Activated CD4-positive, alpha-beta memory T cell treated with anti-CD3 and anti-CD28 coated beads, Interleukin-2, amount 10 ng/mL, durations not matched to agents 7 days and 5 days (primary cell): ENCODE measurements around the gene OR5B3. TPM values are rescaled to one million over a fixed set of nuclear protein-coding genes. Genes with fewer than 3 reads are reported as not detected.
"Not testable (repeated sequence)": the region's sequence is repeated elsewhere in the genome, so short reads cannot be mapped to it uniquely, and the experiment has no call there.

ENCODE experiments used
- CTCF ChIA-PET: fragments of 350-600 bp; sonication (Branson Sonifier 250); formaldehyde crosslinking; loops from one replicate; lab custom pipeline; 2021; ENCODE audit warnings: antibody characterized with exemption, inconsistent platforms; lab: Charles Lee
- POLR2A ChIA-PET: fragments of 350-600 bp; sonication (Branson Sonifier 250); formaldehyde crosslinking; loops from one replicate; lab custom pipeline; 2021; ENCODE audit warnings: antibody characterized with exemption; lab: Charles Lee
- DNase-seq: peaks from one replicate; pipeline ENCODE4 v3.0.0-alpha.2; 2020
- H3K27ac Mint-ChIP-seq: one replicate; pipeline ENCODE4 v1.8.0; 2021; ENCODE audit warnings: mild to moderate bottlenecking, mixed read lengths
- H3K27me3 Mint-ChIP-seq: one replicate; pipeline ENCODE4 v1.8.0; 2021; ENCODE audit warnings: mixed read lengths
- H3K36me3 Mint-ChIP-seq: one replicate; pipeline ENCODE4 v1.8.0; 2021; ENCODE audit warnings: low read depth, mixed read lengths
- H3K4me1 Mint-ChIP-seq: one replicate; pipeline ENCODE4 v1.8.0; 2021; ENCODE audit warnings: mixed read lengths
- H3K4me3 Mint-ChIP-seq: one replicate; pipeline ENCODE4 v1.8.0; 2021; ENCODE audit warnings: mild to moderate bottlenecking, mixed read lengths
- H3K9me3 Mint-ChIP-seq: one replicate; pipeline ENCODE4 v1.8.0; 2021; ENCODE audit warnings: mixed read lengths
- total RNA-seq, 2 experiments: library from RNA; stranded (reverse); gene quantifications; one replicate each; pipeline ENCODE4 v1.2.3, GENCODE V29; 2021

The OR5B3 gene
- not detected for total RNA-seq

DNA sequence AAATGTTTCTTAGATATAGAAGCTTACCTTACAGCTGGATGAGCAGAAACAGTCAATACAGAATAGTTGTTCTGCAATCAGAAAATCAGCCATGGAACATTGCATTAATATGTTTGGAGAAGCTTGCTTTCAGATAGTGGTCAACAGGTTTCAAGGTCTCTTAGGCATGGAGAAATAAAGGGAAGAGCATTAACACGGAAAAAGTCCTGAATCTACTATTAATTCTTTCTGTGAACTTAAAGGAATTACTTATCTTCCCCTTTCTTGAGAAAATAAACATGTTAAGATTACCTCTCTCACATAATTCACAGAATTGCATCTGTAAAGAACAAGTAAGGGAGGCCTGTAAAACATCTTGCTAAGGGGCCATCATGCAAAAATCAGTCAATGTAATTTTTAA, at the start of gene OR5B3:
Gene OR5B3, minus strand, starts transcription at position 101 of the 400 bp plus-strand sequence. CDS start 3,465 bp downstream, outside the sequence.
- Mint-ChIP-seq H3K27ac (no peak within 1 kb of the TSS), H3K4me1 (no peaks in the 10 kb centered on the region), H3K4me3 (no peak within 1 kb of the TSS), H3K36me3 (no peaks in the 10 kb centered on the region), H3K27me3 (no peaks in the 10 kb centered on the region), H3K9me3 (peaks cover 13% of the 10 kb centered on the region)
- POLR2A ChIA-PET, result no interaction called here
- no peak for DNase-seq
- CTCF ChIA-PET, result no interaction called here

DNA sequence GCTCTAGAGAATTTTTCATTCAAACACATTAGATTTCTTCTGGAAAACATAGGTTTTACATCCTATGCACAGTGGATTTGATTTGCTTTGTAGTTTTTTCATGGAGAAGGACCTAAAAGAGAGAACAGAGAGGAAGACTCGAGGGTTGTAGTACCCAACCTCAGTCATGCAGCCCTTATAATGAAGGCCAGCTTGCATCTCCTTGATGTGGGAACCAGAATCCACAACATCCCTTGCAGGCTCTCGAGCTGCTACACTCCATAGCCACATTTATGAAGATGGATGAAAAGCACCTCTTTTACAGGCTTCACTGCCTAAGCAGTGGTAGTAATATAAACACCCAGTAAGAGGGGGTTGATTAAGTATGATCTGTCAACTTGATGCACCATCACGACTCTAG, 44.9 kb upstream of the OR5B3 start:
- no peak for DNase-seq
- Mint-ChIP-seq H3K27ac (no peak overlapping the region), H3K36me3 (no peaks in the 10 kb centered on the region), H3K27me3 (no peaks in the 10 kb centered on the region), H3K4me1 (no peaks in the 10 kb centered on the region), H3K4me3 (no peak overlapping the region), H3K9me3 (no peaks in the 10 kb centered on the region)
- ChIA-PET CTCF (no interaction called here), POLR2A (no interaction called here)

DNA sequence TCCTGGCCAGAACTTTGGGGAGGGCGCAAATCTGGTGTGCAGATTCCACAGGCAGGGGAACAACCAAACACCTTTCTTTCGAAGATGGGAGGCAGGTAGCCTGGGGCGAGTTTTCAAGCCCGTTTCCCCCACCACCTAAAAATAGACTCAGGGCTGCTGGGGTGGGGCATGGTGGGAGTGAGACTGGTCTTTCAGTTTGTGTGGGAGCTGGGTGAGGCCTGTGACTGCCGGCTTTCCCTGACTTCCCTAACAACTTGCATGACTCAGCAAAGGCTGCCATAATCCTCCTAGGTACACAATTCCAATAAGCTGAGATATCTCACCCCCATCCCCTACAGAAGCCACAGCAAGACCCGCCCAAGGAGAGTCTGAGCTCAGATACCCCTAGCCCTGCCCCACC, 39.6 kb upstream of the OR5B3 start:
- ChIA-PET POLR2A (no interaction called here), CTCF (no interaction called here)
- Mint-ChIP-seq H3K36me3 (no peaks in the 10 kb centered on the region), H3K4me1 (no peaks in the 10 kb centered on the region), H3K9me3 (no peaks in the 10 kb centered on the region), H3K27me3 (no peaks in the 10 kb centered on the region), H3K27ac (no peak overlapping the region), H3K4me3 (no peak overlapping the region)
- no peak for DNase-seq

DNA sequence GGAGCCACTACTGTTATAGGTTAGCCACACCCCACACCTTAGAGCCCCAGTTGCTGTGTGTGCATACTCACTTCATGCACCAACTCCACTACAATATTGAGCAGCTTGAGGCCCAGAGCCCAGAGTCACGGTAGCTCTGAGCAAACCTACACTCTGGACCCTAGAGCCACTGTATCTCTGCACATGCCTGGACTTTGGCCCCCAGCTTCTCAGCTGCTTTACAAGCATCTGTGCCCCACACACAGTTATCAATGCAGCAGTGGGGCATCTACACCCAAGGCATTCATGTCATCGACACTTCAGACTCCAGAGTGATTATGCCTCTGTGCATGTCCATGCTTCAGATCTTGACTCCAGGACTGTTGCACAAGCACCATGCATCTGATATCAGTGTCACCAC, 37.6 kb upstream of the OR5B3 start:
- ChIA-PET CTCF (no interaction called here), POLR2A (no interaction called here)
- Mint-ChIP-seq H3K4me3 (no peak overlapping the region), H3K27ac (no peak overlapping the region), H3K4me1 (no peaks in the 10 kb centered on the region), H3K9me3 (no peaks in the 10 kb centered on the region), H3K36me3 (no peaks in the 10 kb centered on the region), H3K27me3 (no peaks in the 10 kb centered on the region)
- no peak for DNase-seq

DNA sequence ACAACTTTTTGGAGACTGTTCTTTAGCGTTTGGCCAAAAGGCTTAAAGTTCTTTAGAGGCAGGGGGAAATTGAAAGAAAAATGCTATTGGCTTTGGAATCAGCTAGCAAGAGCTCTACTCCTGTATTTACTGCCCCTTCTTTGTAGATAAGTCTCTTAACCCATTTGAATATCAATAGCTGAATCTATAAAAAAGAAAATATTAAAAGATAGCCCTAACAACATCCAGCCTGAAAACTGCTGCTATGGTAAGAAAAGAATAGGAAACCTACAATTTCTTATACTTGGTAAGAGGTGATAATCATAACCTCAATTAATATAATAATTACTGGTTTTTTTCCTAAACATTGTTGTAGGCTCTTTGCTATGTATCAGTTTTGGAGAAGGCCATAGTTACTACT, 35.5 kb upstream of the OR5B3 start, which contains the start of gene OR5B12:
Gene OR5B12, minus strand, starts transcription at position 101 of the 400 bp plus-strand sequence. CDS start 2,085 bp downstream, outside the sequence.
- POLR2A ChIA-PET, result no interaction called here
- no peaks in the 10 kb centered on the region for H3K36me3 Mint-ChIP-seq
- CTCF ChIA-PET, result no interaction called here
- H3K27me3 Mint-ChIP-seq, result no peaks in the 10 kb centered on the region
- H3K4me3 Mint-ChIP-seq, result no peak within 1 kb of the TSS
- no peak for DNase-seq
- H3K27ac Mint-ChIP-seq, result no peak within 1 kb of the TSS
- H3K4me1 Mint-ChIP-seq, result no peaks in the 10 kb centered on the region
- H3K9me3 Mint-ChIP-seq, result no peaks in the 10 kb centered on the region

DNA sequence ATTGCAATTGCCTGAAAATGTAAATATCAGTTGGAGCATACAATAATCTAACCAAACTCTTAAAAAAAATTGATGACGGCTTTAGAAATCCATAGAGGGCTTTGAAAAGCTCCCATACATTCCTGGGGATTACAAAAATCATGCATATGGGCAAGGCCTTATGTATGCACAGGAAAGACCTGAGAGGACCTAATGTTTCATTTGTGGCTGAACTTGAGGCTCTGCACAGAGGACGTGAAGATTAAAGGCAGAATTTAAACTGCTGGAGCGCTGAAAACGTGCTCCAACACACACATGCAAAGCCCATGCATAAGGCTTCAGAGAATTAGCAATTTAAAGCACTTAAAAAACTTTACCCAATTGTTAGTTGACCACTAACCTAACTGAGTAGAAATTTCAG, 31.8 kb upstream of the OR5B3 start:
- DNase-seq, result no peak
- CTCF ChIA-PET, result no interaction called here
- no peak overlapping the region for H3K4me3 Mint-ChIP-seq
- H3K27me3 Mint-ChIP-seq, result no peaks in the 10 kb centered on the region
- no peak overlapping the region for H3K27ac Mint-ChIP-seq
- POLR2A ChIA-PET, result no interaction called here
- no peaks in the 10 kb centered on the region for H3K9me3 Mint-ChIP-seq
- H3K4me1 Mint-ChIP-seq, result no peaks in the 10 kb centered on the region
- no peaks in the 10 kb centered on the region for H3K36me3 Mint-ChIP-seq

DNA sequence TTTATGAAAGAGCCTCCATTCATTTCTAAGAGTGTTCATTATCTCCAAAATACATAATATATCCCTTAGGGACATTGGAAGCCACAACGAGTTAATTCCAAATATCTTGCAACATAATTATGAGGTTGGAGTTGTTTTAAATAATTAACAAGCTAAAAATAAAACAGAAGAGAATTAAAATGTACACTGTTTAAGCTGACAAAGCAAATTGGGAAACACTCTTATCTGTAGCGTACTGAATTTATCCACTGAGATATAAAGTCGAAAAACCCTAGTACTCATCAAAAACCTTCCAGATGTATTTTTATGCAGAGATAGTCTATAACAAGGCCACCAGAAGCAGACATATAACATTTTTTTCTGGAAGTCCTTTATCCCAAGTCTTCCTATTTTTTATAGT, 27.5 kb upstream of the OR5B3 start:
- no peaks in the 10 kb centered on the region for H3K36me3 Mint-ChIP-seq
- no peaks in the 10 kb centered on the region for H3K4me1 Mint-ChIP-seq
- no peaks in the 10 kb centered on the region for H3K9me3 Mint-ChIP-seq
- CTCF ChIA-PET, result no interaction called here
- POLR2A ChIA-PET, result no interaction called here
- no peak overlapping the region for H3K4me3 Mint-ChIP-seq
- no peak for DNase-seq
- peaks cover under 1% of the 10 kb centered on the region for H3K27me3 Mint-ChIP-seq
- H3K27ac Mint-ChIP-seq, result no peak overlapping the region

DNA sequence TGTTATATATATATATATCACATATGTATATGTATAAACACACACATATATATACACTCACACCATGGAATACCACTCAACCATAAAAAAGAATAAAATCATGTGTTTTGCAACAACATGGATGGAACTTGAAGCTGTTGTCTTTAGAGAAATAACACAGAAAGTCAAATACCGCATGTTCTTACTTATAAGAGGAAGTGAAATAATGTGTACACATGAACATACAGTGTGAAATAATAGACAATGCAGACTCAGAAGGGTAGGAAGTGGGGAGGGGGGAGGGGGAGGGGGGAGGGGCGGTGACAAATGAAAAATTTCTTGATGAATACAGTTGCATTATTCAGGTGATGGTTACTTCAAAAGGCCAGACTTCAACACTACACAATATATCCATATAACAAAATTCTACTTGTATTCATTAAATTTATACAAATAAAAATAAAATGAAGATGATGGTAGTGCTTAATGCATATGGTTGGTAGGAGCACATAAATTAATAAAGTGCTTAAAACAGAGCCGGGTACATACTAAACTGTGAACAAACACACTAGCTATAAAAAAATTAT, 27.0 kb upstream of the OR5B3 start:
- no peaks in the 10 kb centered on the region for H3K4me1 Mint-ChIP-seq
- H3K36me3 Mint-ChIP-seq, result no peaks in the 10 kb centered on the region
- ChIA-PET POLR2A (no interaction called here), CTCF (no interaction called here)
- H3K27ac Mint-ChIP-seq, result no peak overlapping the region
- no peak overlapping the region for H3K4me3 Mint-ChIP-seq
- H3K27me3 Mint-ChIP-seq, result peaks cover 2% of the 10 kb centered on the region
- DNase-seq, result no peak
- no peaks in the 10 kb centered on the region for H3K9me3 Mint-ChIP-seq

DNA sequence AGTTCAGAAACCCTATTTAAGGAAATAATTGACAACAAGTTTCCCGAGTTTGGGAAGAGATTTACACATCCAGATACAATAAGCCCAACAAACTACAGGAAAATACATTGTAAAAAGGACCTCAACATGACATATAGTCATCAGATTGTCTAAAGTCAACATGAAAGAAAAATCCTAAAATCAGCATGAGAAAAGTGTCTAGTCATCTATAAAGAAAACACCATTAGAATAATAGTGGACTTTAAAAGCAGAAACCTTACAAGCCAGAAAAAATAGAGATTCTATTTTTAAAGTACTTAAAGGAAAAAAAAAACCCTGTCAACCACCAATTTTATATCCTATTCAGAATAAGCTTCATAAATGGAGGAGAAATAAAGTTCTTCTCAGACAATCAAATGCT, 22.6 kb upstream of the OR5B3 start:
- no peaks in the 10 kb centered on the region for H3K9me3 Mint-ChIP-seq
- no peaks in the 10 kb centered on the region for H3K4me1 Mint-ChIP-seq
- peaks cover 2% of the 10 kb centered on the region for H3K27me3 Mint-ChIP-seq
- DNase-seq, result no peak
- H3K4me3 Mint-ChIP-seq, result no peak overlapping the region
- H3K27ac Mint-ChIP-seq, result no peak overlapping the region
- no peaks in the 10 kb centered on the region for H3K36me3 Mint-ChIP-seq
- CTCF ChIA-PET, result no interaction called here
- POLR2A ChIA-PET, result no interaction called here

DNA sequence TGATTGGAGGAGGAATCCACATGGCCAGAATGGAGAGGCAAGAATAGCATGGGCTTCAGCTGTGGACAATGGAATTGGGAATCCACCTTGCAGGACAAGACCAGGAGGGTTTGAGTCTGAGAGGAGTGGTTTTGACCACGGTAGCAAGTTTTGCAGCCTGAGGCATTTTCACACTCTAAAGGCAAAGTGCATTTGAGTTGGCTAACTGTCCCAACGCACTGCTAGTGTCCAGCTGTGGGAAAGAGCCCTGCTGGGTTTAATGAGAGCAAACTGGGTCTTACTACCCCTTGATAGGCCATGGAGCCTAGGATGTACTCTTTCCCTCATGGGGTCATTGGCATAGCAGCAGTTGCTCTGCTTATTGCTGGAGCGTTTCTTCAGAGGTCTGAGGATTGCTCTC, 21.3 kb upstream of the OR5B3 start, which contains the start of gene OR5B2:
Gene OR5B2, minus strand, starts transcription at position 101 of the 400 bp plus-strand sequence. CDS start 4,860 bp downstream, outside the sequence.
- POLR2A ChIA-PET, result no interaction called here
- peaks cover 2% of the 10 kb centered on the region for H3K27me3 Mint-ChIP-seq
- no peak within 1 kb of the TSS for H3K27ac Mint-ChIP-seq
- DNase-seq, result no peak
- no peaks in the 10 kb centered on the region for H3K9me3 Mint-ChIP-seq
- CTCF ChIA-PET, result no interaction called here
- no peaks in the 10 kb centered on the region for H3K36me3 Mint-ChIP-seq
- no peak within 1 kb of the TSS for H3K4me3 Mint-ChIP-seq
- H3K4me1 Mint-ChIP-seq, result no peaks in the 10 kb centered on the region

DNA sequence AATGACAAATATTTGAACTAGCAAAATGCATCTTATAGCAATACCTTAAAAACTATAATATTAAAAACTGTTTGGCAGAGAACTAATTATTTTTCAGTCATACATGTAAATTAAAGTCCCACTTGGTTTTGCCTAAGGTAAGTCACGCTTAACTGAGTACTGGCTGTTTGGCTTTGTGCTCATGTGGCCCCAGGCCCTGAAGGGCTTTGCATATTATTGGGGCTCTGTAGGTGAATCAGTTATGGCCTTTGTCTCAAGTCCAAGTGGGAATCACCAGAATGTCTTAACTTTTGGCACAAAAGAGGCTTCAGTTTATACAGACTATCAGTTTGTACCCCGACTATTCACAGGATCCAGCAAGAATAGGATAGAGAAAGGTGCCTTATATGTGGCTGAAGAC, 7.1 kb downstream of the OR5B3 start:
- H3K4me1 Mint-ChIP-seq, H3K27me3 Mint-ChIP-seq, H3K36me3 Mint-ChIP-seq, CTCF ChIA-PET, H3K27ac Mint-ChIP-seq, H3K4me3 Mint-ChIP-seq, POLR2A ChIA-PET, DNase-seq, H3K9me3 Mint-ChIP-seq: not testable (repeated sequence)

DNA sequence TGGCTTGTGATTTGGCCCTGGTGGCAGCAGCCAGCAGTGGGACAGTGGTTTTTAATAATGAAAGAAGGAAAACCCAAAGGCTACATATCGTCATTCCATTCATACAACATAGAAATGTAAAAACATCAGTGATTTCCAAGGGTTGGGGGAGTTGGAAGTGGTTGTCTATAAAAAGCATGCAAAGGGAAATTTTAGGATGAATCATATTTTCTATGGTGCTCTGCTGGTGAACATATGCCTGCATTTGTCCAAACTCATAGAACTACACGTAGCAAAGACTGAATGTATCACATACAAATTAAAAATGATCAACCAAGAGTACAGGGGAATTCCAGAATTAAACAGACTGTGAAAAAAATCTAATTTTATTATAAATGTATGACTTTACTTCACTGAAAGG, 11.1 kb downstream of the OR5B3 start:
- H3K4me1 Mint-ChIP-seq, result no peaks in the 10 kb centered on the region
- H3K27ac Mint-ChIP-seq, result no peak overlapping the region
- H3K4me3 Mint-ChIP-seq, result no peak overlapping the region
- no peaks in the 10 kb centered on the region for H3K9me3 Mint-ChIP-seq
- no peak for DNase-seq
- no peaks in the 10 kb centered on the region for H3K27me3 Mint-ChIP-seq
- ChIA-PET POLR2A (no interaction called here), CTCF (no interaction called here)
- H3K36me3 Mint-ChIP-seq, result no peaks in the 10 kb centered on the region

DNA sequence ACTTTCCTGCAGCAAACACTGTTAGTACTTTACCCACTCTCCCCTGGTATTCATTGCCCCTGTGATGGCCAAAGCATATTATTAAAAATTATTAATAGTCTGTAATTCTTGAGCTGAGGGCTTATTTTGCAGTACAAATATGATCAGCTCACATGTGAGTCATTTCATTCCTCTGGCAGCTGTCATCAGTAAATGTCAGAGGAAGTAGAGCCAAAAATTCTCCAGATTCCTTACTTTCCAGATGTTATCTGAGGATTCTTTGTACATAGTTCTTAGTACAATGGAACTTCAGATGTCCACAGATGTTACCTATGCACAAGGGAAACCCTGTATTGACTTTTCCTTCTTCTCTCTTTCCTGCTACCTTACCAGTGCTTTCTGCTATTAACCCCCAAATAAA, 12.5 kb downstream of the OR5B3 start:
- no peaks in the 10 kb centered on the region for H3K36me3 Mint-ChIP-seq
- no peak overlapping the region for H3K27ac Mint-ChIP-seq
- POLR2A ChIA-PET, result no interaction called here
- no peaks in the 10 kb centered on the region for H3K4me1 Mint-ChIP-seq
- no peaks in the 10 kb centered on the region for H3K27me3 Mint-ChIP-seq
- H3K4me3 Mint-ChIP-seq, result no peak overlapping the region
- no peak for DNase-seq
- H3K9me3 Mint-ChIP-seq, result no peaks in the 10 kb centered on the region
- CTCF ChIA-PET, result no interaction called here

DNA sequence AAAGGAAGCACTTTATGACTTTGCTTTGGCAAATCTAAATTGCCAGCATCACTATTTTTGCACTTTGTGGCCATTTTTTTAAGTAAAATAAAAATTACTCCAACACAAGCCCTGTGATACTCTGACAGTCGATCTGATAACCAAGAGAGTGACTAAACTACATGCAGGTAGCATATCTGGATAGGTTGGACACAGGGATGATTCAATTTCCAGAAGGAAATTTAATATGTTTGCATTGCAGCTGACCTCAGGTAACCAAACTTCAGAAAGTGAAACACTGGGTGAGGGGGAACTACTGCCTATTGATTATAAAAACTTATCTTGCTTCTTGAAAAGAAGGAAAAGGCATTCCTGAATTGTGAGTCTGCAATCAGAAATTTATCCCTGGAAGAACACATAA, 13.9 kb downstream of the OR5B3 start:
- Mint-ChIP-seq H3K36me3 (no peaks in the 10 kb centered on the region), H3K4me1 (no peaks in the 10 kb centered on the region), H3K27me3 (no peaks in the 10 kb centered on the region), H3K4me3 (no peak overlapping the region), H3K27ac (no peak overlapping the region), H3K9me3 (no peaks in the 10 kb centered on the region)
- no peak for DNase-seq
- ChIA-PET POLR2A (no interaction called here), CTCF (no interaction called here)
